HFF-Myc (cell line): Measurements from ENCODE around the gene SF3B1.

ENCODE experiments used
- DNase-seq: peaks from one replicate; pipeline ENCODE4 v3.0.0-alpha.2; 2011; ENCODE audit warnings: low read depth; ENCODE audit errors: extremely low read depth
- H3K4me3 ChIP-seq: replicated peaks from 2 replicates; pipeline ENCODE4 v1.5.1; 2011; ENCODE audit warnings: low read depth, mild to moderate bottlenecking, control low read depth, low read length
- TF ChIP-seq, protein P1 (sequence below): IDR thresholded peaks from 2 replicates; pipeline ENCODE4 v1.5.1; 2012; ENCODE audit warnings: mild to moderate bottlenecking, low read depth, low read length, control low read depth; ENCODE audit errors: missing control alignments

Gene SF3B1

DNA sequence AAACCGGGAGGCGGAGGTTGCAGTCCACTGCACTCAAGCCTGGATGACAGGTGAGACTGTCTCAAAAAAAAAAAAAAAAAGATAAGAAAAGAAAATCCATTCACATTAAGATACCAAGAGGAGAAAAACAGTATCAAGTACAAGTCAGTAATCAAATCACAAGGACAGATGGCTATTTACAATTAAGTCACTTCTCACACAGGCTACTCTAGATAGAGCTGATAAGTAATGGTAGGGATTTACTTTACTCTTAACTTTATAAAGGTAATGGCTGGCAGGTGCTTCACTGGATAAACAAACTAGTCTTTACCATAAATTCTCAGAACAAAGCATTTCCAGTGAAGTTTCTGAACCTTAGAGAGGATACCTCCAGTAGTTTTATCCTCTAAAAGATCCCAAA lies 11.5 kb downstream of the SF3B1 start:
- TF ChIP-seq, protein P1, sequence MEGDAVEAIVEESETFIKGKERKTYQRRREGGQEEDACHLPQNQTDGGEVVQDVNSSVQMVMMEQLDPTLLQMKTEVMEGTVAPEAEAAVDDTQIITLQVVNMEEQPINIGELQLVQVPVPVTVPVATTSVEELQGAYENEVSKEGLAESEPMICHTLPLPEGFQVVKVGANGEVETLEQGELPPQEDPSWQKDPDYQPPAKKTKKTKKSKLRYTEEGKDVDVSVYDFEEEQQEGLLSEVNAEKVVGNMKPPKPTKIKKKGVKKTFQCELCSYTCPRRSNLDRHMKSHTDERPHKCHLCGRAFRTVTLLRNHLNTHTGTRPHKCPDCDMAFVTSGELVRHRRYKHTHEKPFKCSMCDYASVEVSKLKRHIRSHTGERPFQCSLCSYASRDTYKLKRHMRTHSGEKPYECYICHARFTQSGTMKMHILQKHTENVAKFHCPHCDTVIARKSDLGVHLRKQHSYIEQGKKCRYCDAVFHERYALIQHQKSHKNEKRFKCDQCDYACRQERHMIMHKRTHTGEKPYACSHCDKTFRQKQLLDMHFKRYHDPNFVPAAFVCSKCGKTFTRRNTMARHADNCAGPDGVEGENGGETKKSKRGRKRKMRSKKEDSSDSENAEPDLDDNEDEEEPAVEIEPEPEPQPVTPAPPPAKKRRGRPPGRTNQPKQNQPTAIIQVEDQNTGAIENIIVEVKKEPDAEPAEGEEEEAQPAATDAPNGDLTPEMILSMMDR: no peak
- no peak for DNase-seq
- H3K4me3 ChIP-seq: no peak overlapping the region

DNA sequence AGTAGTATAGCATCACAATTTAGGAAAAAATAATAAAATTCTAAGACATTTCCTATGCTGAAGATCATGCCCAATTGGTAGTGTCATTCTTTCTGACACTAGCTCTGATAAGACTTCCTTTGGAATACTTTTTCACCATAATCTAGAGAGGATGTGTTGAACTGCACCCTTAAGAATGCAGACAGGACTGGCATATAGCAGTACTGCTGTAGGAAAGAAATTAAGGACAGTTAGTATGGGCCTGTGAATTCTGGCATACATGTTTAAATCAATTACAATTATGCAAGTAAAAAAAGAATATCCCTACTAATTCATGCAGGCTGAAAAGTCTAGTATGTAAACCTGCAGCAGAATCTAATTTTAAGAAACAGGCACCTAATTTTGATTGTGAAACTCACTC lies 15.4 kb downstream of the SF3B1 start:
- DNase-seq: no peak
- TF ChIP-seq, protein P1: no peak
- H3K4me3 ChIP-seq: no peak overlapping the region

DNA sequence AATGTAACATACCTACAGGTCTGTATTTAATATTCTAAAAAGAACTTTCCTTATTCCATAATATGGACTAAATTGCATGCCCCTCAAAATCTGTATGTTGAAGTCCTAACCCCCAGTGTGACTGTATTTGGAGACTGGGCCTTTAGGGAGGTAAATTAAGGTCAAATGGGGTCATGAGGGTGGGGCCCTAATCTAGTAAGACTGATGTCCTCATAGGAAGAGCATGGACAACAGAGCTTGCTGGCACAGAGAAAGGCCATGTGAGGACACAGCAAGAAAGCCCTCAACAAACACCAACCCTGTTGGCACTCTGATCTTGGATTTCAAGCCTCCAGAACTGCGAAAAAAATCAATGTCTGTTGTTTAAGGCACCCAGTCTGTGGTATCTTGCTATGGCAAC lies 18.6 kb downstream of the SF3B1 start:
- DNase-seq: no peak
- TF ChIP-seq, protein P1: no peak
- H3K4me3 ChIP-seq: no peak overlapping the region

DNA sequence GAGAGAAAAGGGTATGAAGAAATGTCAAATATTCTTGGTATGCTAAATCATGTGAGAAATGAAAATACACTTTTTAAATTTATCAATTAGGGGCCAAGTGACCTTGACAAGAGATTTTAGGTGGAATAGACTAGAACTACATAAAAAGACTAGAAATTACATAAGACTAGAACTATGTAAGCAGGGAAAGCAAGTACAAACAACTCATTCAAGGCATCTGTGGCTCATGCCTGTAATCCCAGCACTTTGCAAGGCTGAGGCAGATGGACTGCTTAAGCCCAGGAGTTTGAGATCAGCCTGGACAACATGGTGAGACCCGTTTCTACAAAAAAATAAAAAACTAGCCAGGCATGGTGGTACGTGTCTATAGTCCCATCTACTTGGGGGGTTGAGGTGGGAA lies 20.3 kb downstream of the SF3B1 start:
- TF ChIP-seq, protein P1: no peak
- no peak overlapping the region for H3K4me3 ChIP-seq
- no peak for DNase-seq

DNA sequence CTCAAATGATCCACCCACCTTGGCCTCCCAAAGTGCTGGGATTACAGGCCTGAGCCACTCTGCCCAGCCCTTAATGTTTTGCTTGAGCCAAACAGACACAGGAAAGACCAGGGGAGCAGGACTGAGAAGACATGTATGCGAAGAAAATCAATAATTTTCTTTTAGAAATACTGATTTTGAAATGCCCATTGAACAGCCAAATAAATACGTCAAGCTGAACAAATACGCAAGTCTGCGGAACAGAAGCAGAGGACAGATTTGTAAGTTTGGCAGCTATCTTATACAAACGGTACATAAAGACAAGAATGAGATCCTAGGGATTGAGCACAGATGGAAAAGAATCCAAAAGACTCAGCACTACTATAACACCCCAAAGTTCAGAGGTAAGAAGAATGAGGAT lies 20.8 kb downstream of the SF3B1 start:
- no peak for DNase-seq
- TF ChIP-seq, protein P1: no peak
- H3K4me3 ChIP-seq: no peak overlapping the region

DNA sequence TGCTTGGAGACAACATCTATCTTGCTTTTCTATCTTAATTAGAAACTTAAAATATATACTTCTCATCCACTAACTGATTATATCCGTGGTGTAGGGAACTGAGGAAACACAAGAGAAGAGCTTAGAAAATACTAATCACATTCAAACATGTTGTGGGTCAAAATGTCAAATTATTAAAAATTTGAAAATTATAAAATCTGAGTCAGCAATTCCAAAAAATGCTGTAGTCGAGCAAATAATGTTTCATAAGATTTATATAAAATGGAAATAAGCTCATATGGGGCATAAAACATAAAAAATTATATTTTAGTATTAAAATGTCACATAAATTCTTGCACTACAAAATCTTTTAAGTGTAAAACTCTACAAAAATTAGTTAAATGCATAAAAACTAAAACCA lies 29.2 kb downstream of the SF3B1 start:
- no peak for DNase-seq
- TF ChIP-seq, protein P1: no peak

DNA sequence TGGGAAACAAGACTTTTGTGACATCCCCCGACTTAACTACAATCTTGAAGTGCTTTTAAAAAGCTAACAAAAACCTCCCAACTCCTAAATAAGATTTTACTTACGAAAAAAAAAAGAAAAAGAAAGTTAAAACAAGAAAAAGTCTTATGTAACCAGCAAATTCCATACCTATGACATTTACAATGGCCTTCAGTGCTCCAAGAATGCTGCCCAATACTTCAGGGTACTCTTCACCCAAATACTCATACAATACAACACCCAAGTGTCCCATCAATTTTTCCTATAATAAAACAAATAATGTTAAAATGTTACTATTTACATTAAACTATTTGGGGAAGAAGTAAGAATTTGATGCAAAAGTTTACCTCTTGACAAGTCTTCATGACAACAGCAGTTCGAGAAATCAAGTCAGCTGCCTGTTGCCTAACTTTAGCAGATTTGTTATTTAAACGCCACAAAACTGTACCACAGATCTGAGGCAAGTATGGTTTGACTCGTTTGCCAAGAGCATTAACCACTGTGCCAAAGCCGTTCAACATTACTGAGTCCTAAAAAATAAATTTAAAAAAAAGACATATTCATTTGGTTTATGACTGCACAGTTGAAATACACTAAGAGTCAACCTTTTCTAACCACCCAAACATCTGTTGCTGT lies 34.8 kb downstream of the SF3B1 start:
- no peak for DNase-seq
- no peak overlapping the region for H3K4me3 ChIP-seq
- TF ChIP-seq, protein P1: no peak

More for the DNA sequence above, 29.2 kb downstream of the SF3B1 start:
- H3K4me3 ChIP-seq: no peak overlapping the region
